HCT116 (cell line): ENCODE measurements around the gene OPRD1. TPM values are rescaled to one million over a fixed set of nuclear protein-coding genes. Genes with fewer than 3 reads are reported as not detected.
"Not testable (repeated sequence)": the region's sequence is repeated elsewhere in the genome, so short reads cannot be mapped to it uniquely, and the experiment has no call there.

Experiments
- ATAC-seq: fragments of 200-7000 bp; cut with Tn5 transposase; 2 replicates; pipeline ENCODE4 v1.9.1; 2020; ENCODE audit warnings: mild to moderate bottlenecking, moderate library complexity
- BruUV-seq: library from RNA; stranded (reverse); fragments of 400-500 nt; replicated peaks from 2 replicates; lab custom pipeline; 2021; lab: Mats Ljungman, UMichigan
- CTCF ChIA-PET: fragments of 300-600 bp; sonication (Branson Sonifier 250); formaldehyde crosslinking; loops from one replicate; lab custom pipeline; 2021; ENCODE audit warnings: antibody characterized with exemption; lab: Charles Lee
- POLR2A ChIA-PET: fragments of 300-600, 350-600 bp; sonication (Branson Sonifier 250); formaldehyde crosslinking; loops from one replicate; lab custom pipeline; 2021; ENCODE audit warnings: antibody characterized with exemption; lab: Charles Lee
- RAD21 ChIA-PET, 2 experiments: fragments of 300-600 bp; sonication (Branson Sonifier 250); formaldehyde crosslinking; loops; one replicate each; lab custom pipeline; 2023; ENCODE audit warnings: low total read pairs in 2 of 2; ENCODE audit not compliant: uncharacterized antibody in 2 of 2, unreplicated experiment in 2 of 2, low non-redundant PET in 1 of 2; lab: Charles Lee
- DNase-seq: peaks from one replicate; pipeline ENCODE4 v3.0.0-alpha.2; 2010; ENCODE audit warnings: low read depth, low spot score
- H2AFZ ChIP-seq: fragments of 200-600 bp; shearing (Covaris generic), sonication (generic); 2 replicates; pipeline ENCODE4 v1.6.1; 2017; ENCODE audit warnings: low read depth, mixed run types, mixed read lengths, antibody characterized with exemption, low read length; ENCODE audit not compliant: poor library complexity, severe bottlenecking
- H3K27ac ChIP-seq: 2 replicates; pipeline ENCODE4 v1.5.1; 2012; ENCODE audit warnings: low read depth, low read length
- H3K27me3 ChIP-seq: fragments of 200-600 bp; sonication (generic); 2 replicates; pipeline ENCODE4 v1.6.1; 2016; ENCODE audit warnings: mixed run types, low read length, mixed read lengths; ENCODE audit not compliant: insufficient read depth
- H3K36me3 ChIP-seq, 2 experiments: fragments of 200-500 bp in 1 of 2; fragments of 200-600 bp in 1 of 2; sonication (Bioruptor generic) in 1 of 2; sonication (generic) in 1 of 2; 2 replicates each; pipeline versions ENCODE4 v1.5.1 to v1.6.1; 2014 to 2016; ENCODE audit warnings: low read length in 2 of 2, inconsistent platforms in 1 of 2, mixed read lengths in 1 of 2, mixed run types in 1 of 2; ENCODE audit not compliant: insufficient read depth in 2 of 2, control insufficient read depth in 1 of 2
- H3K4me1 ChIP-seq, 2 experiments: fragments of 200-600 bp in 1 of 2; sonication (generic) in 1 of 2; 2 replicates each; pipeline versions ENCODE4 v1.5.1 to v1.6.1; 2012 to 2017; ENCODE audit warnings: low read length in 2 of 2, inconsistent platforms in 1 of 2, mild to moderate bottlenecking in 1 of 2, mixed read lengths in 1 of 2, mixed run types in 1 of 2, moderate library complexity in 1 of 2; ENCODE audit not compliant: insufficient read depth in 2 of 2, control insufficient read depth in 1 of 2
- H3K4me2 ChIP-seq: fragments of 200-600 bp; sonication (generic); 2 replicates; pipeline ENCODE4 v1.6.1; 2017; ENCODE audit warnings: mixed run types, low read length, mixed read lengths
- H3K4me3 ChIP-seq, 2 experiments: fragments of 200-600 bp in 1 of 2; sonication (generic) in 1 of 2; replicated peaks in 1 of 2; 2 replicates each; pipeline ENCODE4 v1.5.1; 2011 to 2016; ENCODE audit warnings: low read length in 2 of 2, control low read depth in 1 of 2, low read depth in 1 of 2, mild to moderate bottlenecking in 1 of 2, mixed read lengths in 1 of 2, mixed run types in 1 of 2
- H3K79me2 ChIP-seq: fragments of 200-600 bp; sonication (generic); 2 replicates; pipeline ENCODE4 v1.6.1; 2017; ENCODE audit warnings: mild to moderate bottlenecking, mixed run types, low read length, moderate library complexity, mixed read lengths; ENCODE audit not compliant: insufficient read depth
- H3K9ac ChIP-seq: fragments of 200-600 bp; sonication (generic); 2 replicates; pipeline ENCODE4 v1.6.1; 2016; ENCODE audit warnings: low read length, mixed read lengths
- H3K9me2 ChIP-seq: fragments of 200-600 bp; sonication (generic), shearing (Covaris generic); 2 replicates; pipeline ENCODE4 v1.6.1; 2017; ENCODE audit warnings: mixed run types, mild to moderate bottlenecking, moderate library complexity; ENCODE audit not compliant: insufficient read depth
- H3K9me3 ChIP-seq, 2 experiments: fragments of 200-500 bp in 1 of 2; fragments of 200-600 bp in 1 of 2; sonication (Bioruptor generic) in 1 of 2; sonication (generic) in 1 of 2; 2 replicates each; pipeline ENCODE4 v1.6.1; 2014 to 2017; ENCODE audit warnings: low read length in 2 of 2, mixed read lengths in 2 of 2, inconsistent platforms in 1 of 2, low read depth in 1 of 2, mild to moderate bottlenecking in 1 of 2, mixed run types in 1 of 2, moderate library complexity in 1 of 2; ENCODE audit not compliant: control insufficient read depth in 1 of 2, insufficient read depth in 1 of 2
- H4K20me1 ChIP-seq: fragments of 200-600 bp; sonication (generic), shearing (Covaris generic); 2 replicates; pipeline ENCODE4 v1.6.1; 2017; ENCODE audit warnings: mixed run types, mild to moderate bottlenecking, moderate library complexity; ENCODE audit not compliant: insufficient read depth
- CBX3 ChIP-seq: IDR thresholded peaks from 2 replicates; pipeline ENCODE4 v1.6.1; 2012; ENCODE audit warnings: low read depth
- CEBPB ChIP-seq: IDR thresholded peaks from 2 replicates; pipeline ENCODE4 v1.6.1; 2012; ENCODE audit warnings: low read depth
- CTCF ChIP-seq, 3 experiments: fragments of 200-600 bp in 1 of 3; sonication (generic) in 1 of 3; IDR thresholded peaks in 2 of 3; conservative IDR thresholded peaks in 1 of 3; 2 replicates each; pipeline ENCODE4 v1.5.1; 2012 to 2017; ENCODE audit warnings: low read depth in 2 of 3, low read length in 2 of 3, antibody characterized with exemption in 1 of 3, borderline replicate concordance in 1 of 3, control low read depth in 1 of 3, mild to moderate bottlenecking in 1 of 3, mixed read lengths in 1 of 3, mixed run types in 1 of 3, moderate library complexity in 1 of 3; ENCODE audit not compliant: insufficient read depth in 1 of 3
- EGR1 ChIP-seq: IDR thresholded peaks from 2 replicates; pipeline ENCODE4 v1.6.1; 2012; ENCODE audit warnings: low read depth
- EZH2 ChIP-seq: fragments of 200-600 bp; sonication (generic); IDR thresholded peaks from 2 replicates; pipeline ENCODE4 v1.6.1; 2017; ENCODE audit warnings: antibody characterized with exemption, mixed run types
- POLR2A ChIP-seq: IDR thresholded peaks from 2 replicates; pipeline ENCODE4 v1.7.0; 2011; ENCODE audit warnings: borderline replicate concordance; ENCODE audit not compliant: insufficient read depth, insufficient read length; ENCODE audit errors: extremely low read depth
- REST ChIP-seq: IDR thresholded peaks from 2 replicates; pipeline ENCODE4 v1.6.1; 2012; ENCODE audit warnings: low read depth
- SP1 ChIP-seq: IDR thresholded peaks from 2 replicates; pipeline ENCODE4 v1.6.1; 2012; ENCODE audit warnings: low read depth
- SRF ChIP-seq: IDR thresholded peaks from 2 replicates; pipeline ENCODE4 v1.6.1; 2012; ENCODE audit warnings: low read depth
- ZFX ChIP-seq: fragments of 450-650 bp; IDR thresholded peaks from 2 replicates; pipeline ENCODE4 v1.6.1; 2017
- ZNF274 ChIP-seq: fragments of 200-500 bp; sonication (Bioruptor generic); IDR thresholded peaks from 2 replicates; pipeline ENCODE4 v1.6.1; 2014; ENCODE audit warnings: mild to moderate bottlenecking, low read depth, low read length, inconsistent platforms
- intact Hi-C: fragments of 100-400 bp; cut with micrococcal nuclease; formaldehyde crosslinking; loops from 2 replicates; pipeline ENCODE4 v1.10.0; 2022
- total RNA-seq: library from RNA; stranded (reverse); gene quantifications from one replicate; pipeline ENCODE4 v1.2.1, GENCODE V29; 2021; ENCODE audit not compliant: unreplicated experiment
- TF ChIP-seq, protein P1 (sequence below): IDR thresholded peaks from 2 replicates; pipeline ENCODE4 v1.6.1; 2012

OPRD1 gene
- total RNA-seq, 1 experiment from 2014 or later: not detected

- POLR2A ChIA-PET: no interaction called here
- no peak overlapping the region for H3K9ac ChIP-seq
- TF ChIP-seq SRF: no peak
- TF ChIP-seq CBX3: no peak
- TF ChIP-seq ZFX: no peak
- no peak for TF ChIP-seq CTCF (IDR thresholded peaks at IDR 0.05 in 2 of 3, conservative IDR thresholded peaks at IDR 0.05 in 1 of 3; ENCODE audit: borderline replicate concordance in 1 of 3, insufficient read depth in 1 of 3, low read depth in 2 of 3, low read length in 2 of 3)
- TF ChIP-seq SP1: no peak
- no peak for TF ChIP-seq CEBPB
- TF ChIP-seq, protein P1, sequence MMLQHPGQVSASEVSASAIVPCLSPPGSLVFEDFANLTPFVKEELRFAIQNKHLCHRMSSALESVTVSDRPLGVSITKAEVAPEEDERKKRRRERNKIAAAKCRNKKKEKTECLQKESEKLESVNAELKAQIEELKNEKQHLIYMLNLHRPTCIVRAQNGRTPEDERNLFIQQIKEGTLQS: no peak
- TF ChIP-seq EZH2: no peak
- TF ChIP-seq POLR2A: no peak
- TF ChIP-seq EGR1: no peak
- no peak for TF ChIP-seq REST
- no peak for TF ChIP-seq ZNF274
- no peak overlapping the region for H3K4me2 ChIP-seq
- no peaks in the 10 kb centered on the region for H3K36me3 ChIP-seq
- H4K20me1 ChIP-seq: no peaks in the 10 kb centered on the region
- H3K4me1 ChIP-seq: no peaks in the 10 kb centered on the region
- H3K79me2 ChIP-seq: no peaks in the 10 kb centered on the region
- no TSS peak for BruUV-seq
- DNase-seq: no peak
- CTCF ChIA-PET: no interaction called here
- ATAC-seq: no peak
- H3K27ac ChIP-seq: no peak overlapping the region
- no peak overlapping the region for H3K4me3 ChIP-seq
- no peaks in the 10 kb centered on the region for H3K9me3 ChIP-seq
- no peaks in the 10 kb centered on the region for H3K27me3 ChIP-seq
- intact Hi-C loops: no loop called here
- RAD21 ChIA-PET: no interaction called here
- H3K9me2 ChIP-seq: no peaks in the 10 kb centered on the region
- H2AFZ ChIP-seq: no peak overlapping the region
Observed at GRCh38 chr1:28853093-28853742, 41.2 kb downstream of the OPRD1 start.

DNA sequence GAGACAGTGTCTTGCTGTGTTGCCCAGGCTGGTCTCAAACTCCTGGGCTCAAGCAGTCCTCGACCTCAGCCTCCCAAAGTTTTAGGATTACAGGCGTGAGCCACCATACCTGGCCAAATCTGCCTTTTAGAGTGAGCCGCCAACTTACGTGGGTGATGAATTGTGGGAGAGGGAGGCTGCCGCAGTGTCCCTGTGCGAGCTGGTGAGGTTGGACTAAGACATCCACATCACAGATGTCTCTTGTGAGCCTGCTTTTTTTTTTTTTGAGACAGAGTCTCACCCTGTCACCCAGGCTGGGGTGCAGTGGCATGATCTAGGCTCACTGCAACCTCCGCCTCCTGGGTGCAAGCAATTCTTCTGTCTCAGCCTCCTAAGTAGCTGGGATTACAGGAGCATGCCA, 42.4 kb downstream of the OPRD1 start:
- H3K9ac ChIP-seq, H4K20me1 ChIP-seq, H3K4me2 ChIP-seq, RAD21 ChIA-PET, H3K4me3 ChIP-seq, H3K27me3 ChIP-seq, CTCF ChIA-PET, H2AFZ ChIP-seq, ATAC-seq, intact Hi-C loops, H3K36me3 ChIP-seq, H3K79me2 ChIP-seq, H3K4me1 ChIP-seq, BruUV-seq, H3K27ac ChIP-seq, H3K9me3 ChIP-seq, DNase-seq, H3K9me2 ChIP-seq: not testable (repeated sequence)
- POLR2A ChIA-PET: interaction anchor here (1.3 kb wide), 1 partner anchor 12 kb away, joined by 3 read pairs; no protein-coding TSS in a partner anchor
